ENCODE results near the gene PRKCE. TPM values are rescaled to one million over a fixed set of nuclear protein-coding genes. Genes with fewer than 3 reads are reported as not detected.

PRKCE gene
- total and polyA plus RNA-seq, 2 donors (not counting 3 experiments of a cell fraction or from before 2014, with no cell fraction given), result 27.9 to 33.9 TPM

DNA sequence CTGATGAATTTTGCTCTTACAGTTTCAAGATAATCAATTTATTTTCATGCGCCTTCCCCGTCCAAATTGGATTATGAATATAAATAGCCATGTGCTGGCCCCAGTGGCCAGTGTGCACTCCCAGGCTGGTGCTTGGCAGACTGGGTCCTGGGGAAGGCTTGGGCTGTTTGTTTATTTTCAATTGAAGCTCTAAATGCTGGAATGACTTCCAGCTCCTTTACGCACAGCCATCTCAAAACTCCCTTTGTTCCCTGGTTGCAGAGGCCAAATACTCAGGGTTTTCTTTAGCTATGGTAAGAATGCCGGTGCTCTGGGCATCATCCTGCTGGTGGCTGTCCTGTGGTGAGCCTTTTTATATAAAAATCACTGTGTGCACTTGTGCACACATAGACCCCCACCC lies 131.5 kb downstream of the PRKCE start:
- BruUV-seq (replicated peaks), result no TSS peak
- CTCF ChIA-PET, result interaction anchor here (7.8 kb wide), 1 partner anchor 153 kb away, joined by 49 read pairs; no protein-coding TSS in a partner anchor
- TF ChIP-seq JUN (IDR thresholded peaks at IDR 0.05; ENCODE audit: borderline replicate concordance, insufficient read depth, insufficient read length, low read depth) (no peak), POLR2AphosphoS5 (IDR thresholded peaks at IDR 0.05; ENCODE audit: insufficient read depth, low read depth, low read length) (no peak), POLR2A (IDR thresholded peaks at IDR 0.05; ENCODE audit: low read depth, low read length) (no peak), GATA2 (IDR thresholded peaks at IDR 0.05; ENCODE audit: insufficient read depth, insufficient read length, low read depth, low read length) (no peak), EZH2 (IDR thresholded peaks at IDR 0.05; ENCODE audit: borderline replicate concordance, low read depth, low read length, severe bottlenecking) (no peak), MYC (IDR thresholded peaks at IDR 0.05; ENCODE audit: low read depth, low read length) (no peak), FOS (IDR thresholded peaks at IDR 0.05; ENCODE audit: borderline replicate concordance, insufficient read depth, low read length) (no peak)
- TF ChIP-seq, protein P1, sequence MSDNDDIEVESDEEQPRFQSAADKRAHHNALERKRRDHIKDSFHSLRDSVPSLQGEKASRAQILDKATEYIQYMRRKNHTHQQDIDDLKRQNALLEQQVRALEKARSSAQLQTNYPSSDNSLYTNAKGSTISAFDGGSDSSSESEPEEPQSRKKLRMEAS (IDR thresholded peaks at IDR 0.05; ENCODE audit: insufficient read depth, insufficient read length), result no peak
- TF ChIP-seq, protein P2, sequence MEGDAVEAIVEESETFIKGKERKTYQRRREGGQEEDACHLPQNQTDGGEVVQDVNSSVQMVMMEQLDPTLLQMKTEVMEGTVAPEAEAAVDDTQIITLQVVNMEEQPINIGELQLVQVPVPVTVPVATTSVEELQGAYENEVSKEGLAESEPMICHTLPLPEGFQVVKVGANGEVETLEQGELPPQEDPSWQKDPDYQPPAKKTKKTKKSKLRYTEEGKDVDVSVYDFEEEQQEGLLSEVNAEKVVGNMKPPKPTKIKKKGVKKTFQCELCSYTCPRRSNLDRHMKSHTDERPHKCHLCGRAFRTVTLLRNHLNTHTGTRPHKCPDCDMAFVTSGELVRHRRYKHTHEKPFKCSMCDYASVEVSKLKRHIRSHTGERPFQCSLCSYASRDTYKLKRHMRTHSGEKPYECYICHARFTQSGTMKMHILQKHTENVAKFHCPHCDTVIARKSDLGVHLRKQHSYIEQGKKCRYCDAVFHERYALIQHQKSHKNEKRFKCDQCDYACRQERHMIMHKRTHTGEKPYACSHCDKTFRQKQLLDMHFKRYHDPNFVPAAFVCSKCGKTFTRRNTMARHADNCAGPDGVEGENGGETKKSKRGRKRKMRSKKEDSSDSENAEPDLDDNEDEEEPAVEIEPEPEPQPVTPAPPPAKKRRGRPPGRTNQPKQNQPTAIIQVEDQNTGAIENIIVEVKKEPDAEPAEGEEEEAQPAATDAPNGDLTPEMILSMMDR (IDR thresholded peaks at IDR 0.05; ENCODE audit: extremely low read depth in 1 of 2, insufficient read depth in 1 of 2, low read depth in 1 of 2, low read length in 2 of 2), result no peak

More for the DNA sequence above, 131.5 kb downstream of the PRKCE start:
- H3K4me1 ChIP-seq (ENCODE audit: control insufficient read depth, extremely low read depth, insufficient read depth, low read length), result no peaks in the 10 kb centered on the region
- H3K4me2 ChIP-seq (ENCODE audit: insufficient read depth, low read length), result no peak overlapping the region
- H4K20me1 ChIP-seq (replicated peaks; ENCODE audit: control insufficient read depth, extremely low read depth, insufficient read depth, low read length), result no peaks in the 10 kb centered on the region
- no peaks in the 10 kb centered on the region for H3K9me1 ChIP-seq (replicated peaks; ENCODE audit: control insufficient read depth, extremely low read depth, insufficient read depth, low read length)
- no peaks in the 10 kb centered on the region for H3K79me2 ChIP-seq (ENCODE audit: control insufficient read depth, insufficient read depth, low read length)
- dilution Hi-C loops (cut with MboI; ENCODE audit: extremely low pct_ligation_motif_present, low sequenced_read_pairs), result no loop called here
- no peaks in the 10 kb centered on the region for H3K9me3 ChIP-seq (replicated peaks; ENCODE audit: control insufficient read depth, insufficient read depth, low read length)
- no peak overlapping the region for H3K4me3 ChIP-seq (replicated peaks in 1 of 3; ENCODE audit: insufficient read depth in 1 of 3, low read depth in 1 of 3, low read length in 3 of 3)
- no peak overlapping the region for H3K9ac ChIP-seq (replicated peaks; ENCODE audit: extremely low read depth, insufficient read depth, low read length)
- no peak overlapping the region for H2AFZ ChIP-seq (ENCODE audit: low read depth, low read length)
- POLR2A ChIA-PET, result no interaction called here
- no peak overlapping the region for H3K27ac ChIP-seq (ENCODE audit: insufficient read depth, low read depth, low read length)
- no peaks in the 10 kb centered on the region for H3K27me3 ChIP-seq (ENCODE audit: control insufficient read depth in 2 of 2, insufficient read depth in 2 of 2, low read length in 2 of 2)
- H3K36me3 ChIP-seq (ENCODE audit: control insufficient read depth in 2 of 2, extremely low read depth in 1 of 2, insufficient read depth in 2 of 2, low read length in 2 of 2), result no peaks in the 10 kb centered on the region
- no peak for DNase-seq (ENCODE audit: low read depth, low spot score)
- FAIRE-seq, result no peak
- intact Hi-C loops (cut with micrococcal nuclease), result no loop called here
